Heart right ventricle (tissue), 16 donors: ENCODE measurements around the gene AAMDC. TPM values are rescaled to one million over a fixed set of nuclear protein-coding genes. Genes with fewer than 3 reads are reported as not detected.
"Not testable (repeated sequence)": the region's sequence is repeated elsewhere in the genome, so short reads cannot be mapped to it uniquely, and the experiment has no call there.

Source experiments
- ATAC-seq, 8 donors: fragments of 200-7000 bp; cut with Tn5 transposase; one replicate each; pipeline ENCODE4 v1.9.1; 2020; ENCODE audit warnings: mild to moderate bottlenecking in 8 of 8, moderate library complexity in 8 of 8, moderate number of reproducible peaks in 1 of 8
- DNase-seq, 2 donors: peaks; one replicate each; pipeline ENCODE4 v3.0.0-alpha.2; 2020
- H3K27ac ChIP-seq, 10 donors: fragments of 200-600 bp; sonication (generic) in 2 of 10; one replicate each; pipeline versions ENCODE4 v1.5.0 to v1.8.0; 2020 to 2022; ENCODE audit warnings: mild to moderate bottlenecking in 3 of 10
- H3K27me3 ChIP-seq, 7 donors: fragments of 200-600 bp; one replicate each; pipeline ENCODE4 v1.8.0; 2021 to 2022; ENCODE audit warnings: mild to moderate bottlenecking in 2 of 7
- H3K36me3 ChIP-seq, 9 donors: fragments of 200-600 bp; sonication (generic) in 1 of 9; one replicate each; pipeline versions ENCODE4 v1.5.0 to v1.8.0; 2020 to 2022; ENCODE audit warnings: mild to moderate bottlenecking in 2 of 9
- H3K4me1 ChIP-seq, 9 donors: fragments of 200-600 bp; sonication (generic) in 1 of 9; one replicate each; pipeline versions ENCODE4 v1.5.0 to v1.8.0; 2020 to 2022; ENCODE audit warnings: mild to moderate bottlenecking in 4 of 9
- H3K4me3 ChIP-seq, 10 donors: fragments of 200-600 bp; sonication (generic) in 2 of 10; one replicate each; pipeline versions ENCODE4 v1.5.0 to v1.8.0; 2020 to 2022; ENCODE audit warnings: mild to moderate bottlenecking in 7 of 10, moderate library complexity in 2 of 10
- H3K9me3 ChIP-seq, 11 donors: fragments of 200-600 bp in 10 of 11; sonication (generic) in 2 of 11; one replicate each; pipeline versions ENCODE4 v1.5.0 to v1.8.0; 2013 to 2022; ENCODE audit warnings: mild to moderate bottlenecking in 2 of 11, control low read depth in 1 of 11, moderate library complexity in 1 of 11
- WGBS, 2 donors: extraction: QIAGEN DNeasy Blood & Tissue Kit; methylation state at CpG; one replicate each; pipeline ENCODE4 v1.1.7; 2013; ENCODE audit warnings: inconsistent platforms in 1 of 2; 5-methylcytosine and 5-hydroxymethylcytosine counted together
- intact Hi-C, 10 donors: fragments of 100-400 bp; cut with DNase I; formaldehyde crosslinking; loops; one replicate each; pipeline versions ENCODE4 v1.11.1 to v1.14.2; 2022
- polyA plus RNA-seq, 2 donors: library from polyadenylated mRNA; stranded (reverse); fragments of 200-250 nt; gene quantifications; one replicate each; pipeline ENCODE4 v1.2.3, GENCODE V29; 2013
- total RNA-seq, 10 donors: library from RNA; stranded (reverse); fragmentation: NEBNext Ultra II Directional in 3 of 10; extraction: Animal tissue kit (Norgen Biotek cat#: 25700) in 3 of 10; gene quantifications; one replicate each; pipeline versions ENCODE4 v1.2.1 to v1.2.4, GENCODE V29; 2021 to 2023
- TF ChIP-seq, protein P1 (sequence below), 9 donors: fragments of 200-600 bp; sonication (generic) in 2 of 9; IDR thresholded peaks; one replicate each; pipeline versions ENCODE4 v1.5.0 to v1.8.0; 2021 to 2022; ENCODE audit warnings: antibody characterized with exemption in 9 of 9, mild to moderate bottlenecking in 5 of 9, moderate library complexity in 1 of 9
- donor health status: Arrhythmogenic right ventricular cardiomyopathy.
- donor health status: ischemic (EF 13 %, LVEDD 7.1; RV severe dilation, severe dysfunction).
- donor health status: healthy with polysubstance abuse.
- donor health status: DM: no; HTN: yes; CAD: no.
- donor health status: DM: no; HTN: no; CAD: no.
- donor health status: ischemic (EF 25% LVEDD 6.9; RV normal size, moderate dysfunction).
- donor health status: ischemic (EF 25% LVEDD 5.7; RV mildly dilated, moderate dysfunction).
- donor health status: healthy.
- donor health status: DM: yes; HTN: yes; CAD: no.
- donor health status: Ischemic cardiomyopathy.
- donor health status: ischemic (EF 35%, LVEDD 5.7; RV mildly dilated, moderate dysfunction).
- donor health status: nonischemic (EF 11% LVEDD 7.7; RV severe dilation, severe dysfunction).
- donor health status: DM: yes; HTN: yes; CAD: no.
- donor health status: PGD.
- donor health status: ischemic (EF 29% LVEDD 5.4; RV normal size, mild dysfunction).
- donor health status: nonischemic (EF 23%, LVEDD 6.1; RV moderate dilation, normal function).

AAMDC gene
- total and polyA plus RNA-seq, 12 donors: 52.4 to 324 (median 95.4) TPM

DNA sequence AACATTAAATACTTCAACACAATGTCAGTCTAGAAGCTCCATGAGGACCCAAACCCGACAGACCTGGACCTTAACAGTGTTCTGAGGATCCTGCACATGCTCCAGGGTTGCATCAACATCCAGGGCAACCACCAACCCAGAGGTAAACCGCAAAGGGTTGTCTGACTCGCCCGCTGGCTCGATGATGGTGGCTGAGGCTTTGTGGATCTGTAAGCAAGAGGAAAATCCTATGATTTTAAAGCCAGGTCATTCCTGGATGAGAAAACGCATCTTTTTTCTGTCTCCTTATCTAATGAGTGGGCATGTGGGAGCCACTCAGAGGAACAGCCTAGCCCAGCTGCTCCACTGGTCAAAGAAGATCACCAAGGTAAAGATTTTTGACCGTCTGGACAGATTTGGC lies 70.3 kb downstream of the AAMDC start:
- WGBS, 2 donors: 94 to 96% methylated on average over 7 of the region's 7 CpGs
- DNase-seq, H3K9me3 ChIP-seq, H3K4me3 ChIP-seq, H3K27me3 ChIP-seq, H3K4me1 ChIP-seq, intact Hi-C loops, H3K27ac ChIP-seq, ATAC-seq: not testable (repeated sequence)
- peaks cover 0 to 70% (median 13%) of the 10 kb centered on the region in 9 donors for H3K36me3 ChIP-seq

DNA sequence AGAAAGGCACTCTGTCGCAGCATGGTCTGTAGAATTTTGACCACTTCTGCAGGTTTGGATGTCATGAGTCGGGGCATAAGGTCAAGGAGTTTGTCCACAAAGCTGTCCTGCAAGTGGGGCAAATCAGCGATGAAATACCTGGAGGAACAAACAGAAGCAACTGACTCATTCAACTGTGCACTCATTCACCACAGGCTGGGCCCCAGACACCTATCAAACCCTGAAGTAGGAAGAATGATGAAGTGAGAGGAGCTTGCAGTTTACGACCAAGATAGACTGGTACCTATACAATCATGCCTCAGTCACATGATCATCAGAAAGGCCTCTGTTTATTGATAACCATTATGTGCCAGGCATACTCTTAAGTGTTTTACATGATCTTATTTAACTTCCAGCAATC lies 70.8 kb downstream of the AAMDC start:
- H3K9me3 ChIP-seq, H3K27me3 ChIP-seq, H3K27ac ChIP-seq, DNase-seq, H3K4me3 ChIP-seq, intact Hi-C loops, ATAC-seq, H3K4me1 ChIP-seq: not testable (repeated sequence)
- peaks cover 0 to 67% (median 13%) of the 10 kb centered on the region in 9 donors for H3K36me3 ChIP-seq
- 96 to 97% methylated on average over 3 to 4 of the region's 4 CpGs for WGBS, 2 donors

DNA sequence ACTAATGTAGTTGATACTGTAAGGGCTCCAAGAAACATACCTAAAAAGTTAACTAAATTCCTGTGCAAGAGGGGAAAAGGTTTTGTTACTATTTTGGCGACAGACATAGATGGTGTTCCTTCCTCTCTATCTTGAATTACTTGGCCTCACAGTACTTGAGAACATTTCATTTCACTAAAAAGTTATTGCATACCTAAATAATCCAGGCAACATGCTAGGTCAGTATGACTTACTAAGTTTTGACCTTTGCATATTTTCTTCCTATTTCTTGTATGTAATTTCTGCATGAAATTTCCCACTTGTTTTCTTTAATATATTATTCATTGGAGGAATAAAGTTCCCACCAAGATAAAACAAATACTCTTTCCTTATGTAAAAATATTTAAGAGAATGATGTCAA lies 74.0 kb downstream of the AAMDC start:
- H3K4me3 ChIP-seq, H3K27ac ChIP-seq, H3K9me3 ChIP-seq, H3K4me1 ChIP-seq, intact Hi-C loops, H3K27me3 ChIP-seq, ATAC-seq, DNase-seq: not testable (repeated sequence)
- WGBS, 2 donors: 71 to 76% methylated on average over 1 of the region's 1 CpG
- peaks cover 0 to 74% (median 13%) of the 10 kb centered on the region in 9 donors for H3K36me3 ChIP-seq

DNA sequence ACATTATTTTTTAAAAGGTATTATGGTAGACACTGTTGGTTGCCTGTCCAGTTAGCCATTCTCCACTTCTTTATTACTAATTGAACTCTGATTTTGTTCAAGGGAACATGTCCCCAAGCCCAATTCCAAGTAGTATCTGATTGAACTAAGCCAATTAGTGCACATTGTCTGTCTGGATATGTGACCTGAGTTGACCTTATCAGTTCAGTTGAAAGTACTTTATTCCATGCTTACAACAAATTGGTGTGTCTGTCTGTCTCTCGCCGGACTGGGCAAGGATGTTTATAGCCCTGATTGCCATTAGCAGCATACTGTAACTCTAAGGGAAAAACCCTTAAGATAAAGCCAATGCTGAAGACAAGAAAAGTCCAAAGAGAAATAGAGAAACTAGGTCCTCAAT lies 87.9 kb downstream of the AAMDC start:
- H3K36me3 ChIP-seq: peaks cover 0 to 59% (median 6%) of the 10 kb centered on the region in 9 donors

DNA sequence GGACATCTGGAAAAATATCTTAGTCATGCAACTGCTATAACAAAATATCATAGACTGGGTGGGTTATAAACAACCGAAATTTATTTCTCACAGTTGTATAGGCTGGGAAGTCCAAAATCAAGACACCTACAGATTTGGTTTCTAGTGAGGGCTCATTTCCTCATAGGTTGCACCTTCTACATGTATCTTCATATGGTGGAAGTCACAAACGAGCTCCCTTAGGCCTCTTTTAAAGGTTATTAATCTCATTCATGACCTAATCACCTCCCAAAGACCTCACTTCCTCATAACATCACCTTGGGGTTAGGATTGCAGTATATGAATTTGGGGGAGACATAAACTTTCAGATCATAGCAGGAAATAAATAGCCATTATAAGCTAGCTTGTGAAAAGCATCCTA lies 88.3 kb downstream of the AAMDC start:
- Histone ChIP-seq H3K36me3 (peaks cover 0 to 55% (median 6%) of the 10 kb centered on the region in 9 donors), H3K27me3 (no peaks in the 10 kb centered on the region), H3K27ac (no peak overlapping the region), H3K9me3 (no peaks in the 10 kb centered on the region), H3K4me1 (peaks cover 0 to 7% (median 2%) of the 10 kb centered on the region in 9 donors), H3K4me3 (no peak overlapping the region)
- DNase-seq (no peak), ATAC-seq (no peak)
- intact Hi-C loops: no loop called here
- TF ChIP-seq, protein P1, sequence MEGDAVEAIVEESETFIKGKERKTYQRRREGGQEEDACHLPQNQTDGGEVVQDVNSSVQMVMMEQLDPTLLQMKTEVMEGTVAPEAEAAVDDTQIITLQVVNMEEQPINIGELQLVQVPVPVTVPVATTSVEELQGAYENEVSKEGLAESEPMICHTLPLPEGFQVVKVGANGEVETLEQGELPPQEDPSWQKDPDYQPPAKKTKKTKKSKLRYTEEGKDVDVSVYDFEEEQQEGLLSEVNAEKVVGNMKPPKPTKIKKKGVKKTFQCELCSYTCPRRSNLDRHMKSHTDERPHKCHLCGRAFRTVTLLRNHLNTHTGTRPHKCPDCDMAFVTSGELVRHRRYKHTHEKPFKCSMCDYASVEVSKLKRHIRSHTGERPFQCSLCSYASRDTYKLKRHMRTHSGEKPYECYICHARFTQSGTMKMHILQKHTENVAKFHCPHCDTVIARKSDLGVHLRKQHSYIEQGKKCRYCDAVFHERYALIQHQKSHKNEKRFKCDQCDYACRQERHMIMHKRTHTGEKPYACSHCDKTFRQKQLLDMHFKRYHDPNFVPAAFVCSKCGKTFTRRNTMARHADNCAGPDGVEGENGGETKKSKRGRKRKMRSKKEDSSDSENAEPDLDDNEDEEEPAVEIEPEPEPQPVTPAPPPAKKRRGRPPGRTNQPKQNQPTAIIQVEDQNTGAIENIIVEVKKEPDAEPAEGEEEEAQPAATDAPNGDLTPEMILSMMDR (IDR thresholded peaks at IDR 0.05): no peak
- WGBS, 2 donors: 86 to 98% methylated on average over 2 of the region's 2 CpGs

More for the DNA sequence above, 87.9 kb downstream of the AAMDC start:
- DNase-seq (no peak), ATAC-seq (no peak)
- intact Hi-C loops: no loop called here
- H3K4me1 ChIP-seq: peaks cover 0 to 2% (median 0%) of the 10 kb centered on the region in 9 donors
- H3K4me3 ChIP-seq: no peak overlapping the region
- no peaks in the 10 kb centered on the region for H3K9me3 ChIP-seq
- no peaks in the 10 kb centered on the region for H3K27me3 ChIP-seq
- H3K27ac ChIP-seq: no peak overlapping the region
- WGBS, 2 donors: 94 to 95% methylated on average over 2 of the region's 2 CpGs
- TF ChIP-seq, protein P1 (IDR thresholded peaks at IDR 0.05): no peak

DNA sequence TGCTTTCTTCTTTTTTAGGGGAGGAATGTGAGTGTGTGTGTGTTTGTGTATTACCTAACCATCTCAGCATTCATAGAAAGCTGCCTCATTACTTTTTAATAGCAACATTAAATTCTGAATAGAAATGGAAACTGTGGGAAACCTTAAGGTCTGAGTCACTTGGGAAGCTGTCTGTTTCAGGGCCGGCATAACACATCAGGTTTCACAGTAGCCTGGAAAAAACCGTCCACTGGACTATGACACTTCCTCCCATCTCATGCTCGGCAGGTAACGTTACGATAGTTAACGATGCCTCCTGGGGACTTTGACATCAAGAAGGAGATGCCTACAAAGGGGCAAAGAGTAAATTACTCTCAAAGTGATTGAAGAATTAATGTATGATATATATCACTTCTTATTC lies 89.9 kb downstream of the AAMDC start:
- H3K9me3 ChIP-seq, H3K27me3 ChIP-seq, DNase-seq, intact Hi-C loops, H3K4me3 ChIP-seq, H3K27ac ChIP-seq, ATAC-seq: not testable (repeated sequence)
- WGBS, 2 donors: 92 to 97% methylated on average over 6 of the region's 6 CpGs
- Histone ChIP-seq H3K36me3 (peaks cover 0 to 60% (median 6%) of the 10 kb centered on the region in 9 donors), H3K4me1 (peaks cover 0 to 14% (median 8%) of the 10 kb centered on the region in 9 donors)

DNA sequence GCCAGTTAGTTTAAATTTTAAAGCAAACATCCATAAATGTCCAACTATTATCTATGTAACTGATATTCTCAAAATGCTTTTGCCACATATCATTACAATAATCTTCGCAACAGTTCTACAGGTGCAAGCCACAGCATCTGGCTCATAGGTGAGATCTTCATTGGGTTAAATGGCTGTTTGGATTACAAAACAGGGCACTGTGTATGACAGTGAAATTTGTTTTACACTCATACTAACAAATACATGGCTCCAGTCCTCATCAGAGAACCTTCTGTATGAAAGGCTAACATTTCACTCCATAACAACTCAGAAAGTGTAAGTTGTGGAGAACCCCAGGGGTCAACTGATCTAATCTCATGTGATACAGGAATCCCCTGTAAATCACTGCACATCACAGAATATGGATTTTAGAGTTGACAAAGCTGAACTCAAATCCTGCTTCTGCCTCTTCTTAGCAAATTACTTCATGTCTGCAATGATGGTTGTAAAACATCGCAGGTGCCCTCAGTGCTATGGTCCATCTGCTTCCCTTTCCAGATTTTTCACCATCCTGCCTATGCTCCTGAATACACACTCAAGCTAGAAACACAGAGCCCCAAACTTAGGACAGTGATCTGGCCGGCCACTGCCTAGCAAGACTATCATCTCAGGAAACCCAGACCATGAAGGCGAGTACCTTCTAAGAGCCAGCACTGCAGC lies 92.8 kb downstream of the AAMDC start:
- peaks cover 0 to 14% (median 8%) of the 10 kb centered on the region in 9 donors for H3K4me1 ChIP-seq
- WGBS, 2 donors: 69 to 92% methylated on average over 3 of the region's 4 CpGs
- ATAC-seq, H3K9me3 ChIP-seq, H3K27me3 ChIP-seq, intact Hi-C loops, DNase-seq, H3K4me3 ChIP-seq: not testable (repeated sequence)
- H3K36me3 ChIP-seq: peaks cover 0 to 58% (median 5%) of the 10 kb centered on the region in 9 donors
- peak overlapping the region in 1 of 10 donors; percentile 15 for H3K27ac ChIP-seq

DNA sequence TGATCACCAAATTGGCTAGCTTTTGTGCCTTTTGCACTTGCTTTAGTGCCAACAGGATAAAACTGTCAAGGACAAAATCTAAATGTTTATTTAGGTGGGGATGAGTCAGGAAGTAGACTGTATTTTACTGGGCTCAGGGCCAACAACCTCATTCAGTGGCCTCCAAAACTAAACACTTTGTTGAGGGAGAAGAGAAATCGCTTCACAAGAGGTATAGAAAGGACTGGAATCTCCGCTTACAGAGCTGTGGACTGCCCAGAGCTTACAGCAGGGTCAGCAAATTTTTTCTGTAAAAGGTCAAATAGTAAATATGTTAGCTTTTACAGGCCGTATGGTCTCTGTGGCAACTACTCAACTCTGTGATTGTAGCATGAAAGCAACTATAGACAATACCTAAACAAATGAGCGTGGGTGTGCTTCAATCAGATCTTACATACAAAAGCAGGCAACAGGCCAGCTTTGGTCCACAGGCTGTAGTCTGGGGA lies 93.4 kb downstream of the AAMDC start:
- peaks cover 0 to 14% (median 8%) of the 10 kb centered on the region in 9 donors for H3K4me1 ChIP-seq
- DNase-seq (peak in 1 of 2 donors; percentile 49), ATAC-seq (peak in 5 of 8 donors; percentile 42 to 80 (median 63))
- peak overlapping the region in 1 of 10 donors; percentile 15 for H3K27ac ChIP-seq
- WGBS, 2 donors: 59 to 65% methylated on average over 4 of the region's 4 CpGs
- H3K9me3 ChIP-seq, H3K4me3 ChIP-seq, intact Hi-C loops, H3K27me3 ChIP-seq: not testable (repeated sequence)
- peaks cover 0 to 57% (median 5%) of the 10 kb centered on the region in 9 donors for H3K36me3 ChIP-seq

DNA sequence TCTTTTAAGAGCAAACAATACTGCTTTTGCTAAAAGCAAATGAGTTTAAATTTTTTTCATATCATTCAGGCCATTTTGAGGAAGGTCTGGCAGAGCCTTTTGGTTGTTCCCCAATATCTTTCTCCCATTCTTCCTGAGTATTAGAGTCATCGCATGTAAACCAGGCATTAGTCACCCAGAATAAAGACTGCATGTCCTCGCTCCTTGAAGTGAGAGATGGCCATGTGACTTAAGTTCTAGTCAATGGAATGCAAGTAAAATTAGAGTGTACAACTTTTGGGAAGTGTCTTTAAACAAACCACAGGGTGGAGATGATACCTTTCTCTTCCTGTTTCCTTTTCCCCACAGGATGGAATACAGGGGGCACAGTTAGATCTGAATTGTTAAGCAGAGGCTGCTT lies 96.8 kb downstream of the AAMDC start:
- H3K27ac ChIP-seq, H3K4me3 ChIP-seq, H3K9me3 ChIP-seq, ATAC-seq, DNase-seq, H3K27me3 ChIP-seq, intact Hi-C loops: not testable (repeated sequence)
- Histone ChIP-seq H3K4me1 (peaks cover 0 to 14% (median 8%) of the 10 kb centered on the region in 9 donors), H3K36me3 (peaks cover 0 to 71% (median 5%) of the 10 kb centered on the region in 9 donors)
- no CpG with 5 or more reads among the region's 2 CpGs for WGBS, 2 donors
